HG03520 (cell line): ENCODE data around the gene TMEM37.
A peak's percentile ranks its signal among the peaks of the same experiment; 100 is the strongest.
"Not testable (repeated sequence)": the region's sequence is repeated elsewhere in the genome, so short reads cannot be mapped to it uniquely, and the experiment has no call there.

Experiments used
- ATAC-seq: cut with Tn5 transposase; IDR thresholded peaks from one replicate; pipeline ENCODE4 v1.9.1; 2021; ENCODE audit warnings: mild to moderate bottlenecking, moderate library complexity; ENCODE audit not compliant: unreplicated experiment

The TMEM37 gene

GRCh38 chr2:119431155-119431975 lies at the start of gene TMEM37:
Gene TMEM37 (plus strand): TSS chr2:119431854. CDS start chr2:119431904, 50 bp downstream.
- ATAC-seq: peak; percentile 51

- ATAC-seq: no peak
These were observed 48.1 kb upstream of the TMEM37 start for GRCh38 chr2:119383410-119384140.

DNA sequence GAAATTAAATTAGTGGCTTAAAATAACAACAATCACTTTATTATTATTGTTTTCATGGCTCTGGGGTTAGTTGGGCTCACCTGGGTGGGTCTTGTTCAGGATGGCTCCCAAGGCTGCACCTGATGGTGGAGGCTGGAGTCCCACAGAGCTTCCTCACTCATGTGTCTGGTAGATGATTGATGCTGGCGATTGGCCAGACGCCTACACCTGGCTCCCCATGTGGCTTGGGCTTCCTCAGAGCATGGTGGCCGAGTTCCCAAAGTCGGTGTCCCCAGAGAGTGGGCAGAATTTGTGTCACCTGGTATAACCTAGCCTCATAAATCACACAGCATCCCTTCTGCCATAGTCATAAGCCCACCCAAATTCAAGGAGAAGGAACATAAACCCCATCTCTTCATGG lies 46.7 kb upstream of the TMEM37 start:
- no peak for ATAC-seq

DNA sequence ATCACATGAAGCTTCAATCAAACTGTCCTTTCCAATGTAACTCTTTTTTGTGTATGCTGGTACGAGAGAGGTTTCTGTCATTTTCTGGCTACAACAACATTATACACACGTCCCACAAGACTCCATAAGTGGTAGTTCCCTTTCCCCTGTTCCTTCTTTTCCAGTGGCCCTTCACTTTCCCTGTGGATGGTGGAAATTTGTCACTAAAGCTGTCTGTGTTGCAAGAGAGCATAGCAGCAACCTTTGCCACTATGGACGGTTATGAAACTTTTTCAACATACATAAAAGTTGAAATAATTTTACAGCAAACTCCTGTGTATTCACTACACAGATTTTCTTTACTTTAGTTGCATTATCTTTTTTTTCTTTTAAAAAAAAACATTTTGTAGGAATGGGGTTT lies 46.2 kb upstream of the TMEM37 start:
- ATAC-seq: no peak

- peak; percentile 90 for ATAC-seq
These were observed 44.1 kb upstream of the TMEM37 start for GRCh38 chr2:119387381-119388129.

GRCh38 chr2:119389615-119390306 lies 41.9 kb upstream of the TMEM37 start:
- ATAC-seq: no peak

GRCh38 chr2:119393971-119394748 lies 37.5 kb upstream of the TMEM37 start:
- no peak for ATAC-seq

DNA sequence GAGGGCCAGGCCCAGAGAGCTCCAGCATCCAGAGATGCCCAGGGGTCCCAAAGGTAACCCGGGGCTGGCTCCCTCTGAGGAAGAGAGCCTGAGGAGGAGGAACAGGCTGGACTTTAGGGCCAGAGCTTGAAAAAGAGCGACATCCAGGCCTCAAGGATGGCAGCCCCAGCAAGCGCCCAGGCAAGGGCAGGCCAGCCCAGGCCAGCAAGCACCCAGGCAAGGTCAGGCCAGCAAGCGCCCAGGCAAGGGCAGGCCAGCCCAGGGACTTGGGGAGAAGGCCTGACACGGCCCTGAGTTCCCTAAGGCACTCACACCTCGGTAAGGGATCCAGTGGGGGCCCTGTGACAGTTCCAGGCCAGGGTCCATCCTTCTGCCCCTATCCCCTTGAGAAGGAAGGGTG lies 34.5 kb upstream of the TMEM37 start:
- ATAC-seq: no peak

DNA sequence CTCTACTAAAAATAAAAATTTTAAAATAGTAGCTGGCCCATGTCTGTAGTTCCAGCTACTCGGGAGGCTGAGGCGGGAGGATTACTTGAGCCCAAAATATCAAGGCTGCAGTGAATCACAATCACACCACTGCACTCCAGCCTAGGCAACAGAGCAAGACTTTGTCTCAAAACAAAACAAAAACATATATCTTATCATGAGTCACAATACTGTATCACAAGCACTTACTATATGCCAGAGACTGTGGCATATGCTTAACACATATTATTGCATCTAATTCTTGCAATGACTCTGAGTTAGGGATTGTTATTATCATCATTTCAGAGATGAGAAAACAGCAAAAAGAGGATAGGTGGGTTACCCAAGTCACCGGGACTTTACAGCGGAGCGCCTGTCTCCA lies 29.5 kb upstream of the TMEM37 start:
- no peak for ATAC-seq

DNA sequence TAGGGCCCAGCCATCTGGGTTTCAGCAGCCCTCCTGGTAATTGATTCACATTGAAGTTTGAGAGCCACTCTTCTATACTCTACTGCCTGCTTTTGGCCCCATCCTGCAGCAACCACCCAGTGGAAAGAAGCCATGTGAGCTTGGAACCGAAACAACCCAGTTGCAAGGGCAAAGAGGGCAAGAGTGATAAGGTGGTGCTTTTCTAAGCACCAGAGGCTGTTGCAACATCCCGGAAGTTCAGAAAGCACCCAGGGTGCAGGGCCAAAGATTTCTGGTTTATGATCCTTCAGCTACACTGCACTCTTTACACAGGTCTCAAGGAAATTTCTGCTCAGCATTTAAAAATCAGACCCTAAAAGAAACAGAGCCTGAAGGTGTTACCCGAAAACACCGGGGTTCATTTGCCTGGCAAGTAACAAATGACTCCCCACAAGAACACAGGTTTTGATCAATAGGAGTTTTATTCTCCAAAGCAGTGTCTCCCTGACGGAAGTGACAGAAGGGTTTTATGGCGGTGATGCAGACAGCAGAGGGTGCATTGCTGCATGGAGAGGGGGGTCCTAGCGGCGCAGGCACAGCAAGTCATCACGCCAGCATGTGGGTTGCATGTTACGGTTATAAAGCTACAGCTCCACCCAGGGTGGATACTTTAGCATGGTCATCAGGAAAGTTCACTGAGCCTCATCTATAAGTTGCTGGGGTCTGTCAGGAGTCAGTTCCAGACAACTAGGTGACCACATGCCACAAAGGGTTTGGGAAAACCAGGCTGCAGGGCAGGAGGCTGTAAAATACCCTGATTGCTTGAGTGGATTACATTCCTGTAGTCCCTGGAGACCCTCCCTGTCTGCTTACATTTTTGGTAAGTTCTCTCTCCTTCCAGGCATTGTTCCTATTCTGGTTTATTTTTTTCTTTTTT lies 28.8 kb upstream of the TMEM37 start:
- ATAC-seq: no peak

- ATAC-seq: not testable (repeated sequence)
These were observed 28.0 kb upstream of the TMEM37 start for GRCh38 chr2:119403618-119404017.

DNA sequence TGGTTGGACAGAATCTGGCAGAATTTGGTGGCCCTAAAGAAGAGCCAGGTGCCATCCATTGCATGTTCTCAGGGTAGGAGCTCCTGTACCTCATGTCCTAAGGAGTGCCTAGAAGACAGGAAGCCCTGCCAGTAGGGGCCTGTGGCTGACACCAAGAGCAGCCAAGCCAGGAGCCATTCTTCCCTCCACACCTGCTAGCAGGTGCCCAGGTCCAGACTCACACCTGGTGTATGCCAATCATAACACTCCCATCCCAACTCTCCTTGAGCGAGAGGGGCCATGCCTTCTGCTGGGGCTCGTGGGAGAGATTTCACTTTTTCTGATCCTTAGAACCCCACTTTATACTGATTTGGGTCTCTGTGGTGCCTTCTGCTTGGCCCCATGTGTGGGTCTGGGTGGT lies 26.5 kb upstream of the TMEM37 start:
- ATAC-seq: no peak

DNA sequence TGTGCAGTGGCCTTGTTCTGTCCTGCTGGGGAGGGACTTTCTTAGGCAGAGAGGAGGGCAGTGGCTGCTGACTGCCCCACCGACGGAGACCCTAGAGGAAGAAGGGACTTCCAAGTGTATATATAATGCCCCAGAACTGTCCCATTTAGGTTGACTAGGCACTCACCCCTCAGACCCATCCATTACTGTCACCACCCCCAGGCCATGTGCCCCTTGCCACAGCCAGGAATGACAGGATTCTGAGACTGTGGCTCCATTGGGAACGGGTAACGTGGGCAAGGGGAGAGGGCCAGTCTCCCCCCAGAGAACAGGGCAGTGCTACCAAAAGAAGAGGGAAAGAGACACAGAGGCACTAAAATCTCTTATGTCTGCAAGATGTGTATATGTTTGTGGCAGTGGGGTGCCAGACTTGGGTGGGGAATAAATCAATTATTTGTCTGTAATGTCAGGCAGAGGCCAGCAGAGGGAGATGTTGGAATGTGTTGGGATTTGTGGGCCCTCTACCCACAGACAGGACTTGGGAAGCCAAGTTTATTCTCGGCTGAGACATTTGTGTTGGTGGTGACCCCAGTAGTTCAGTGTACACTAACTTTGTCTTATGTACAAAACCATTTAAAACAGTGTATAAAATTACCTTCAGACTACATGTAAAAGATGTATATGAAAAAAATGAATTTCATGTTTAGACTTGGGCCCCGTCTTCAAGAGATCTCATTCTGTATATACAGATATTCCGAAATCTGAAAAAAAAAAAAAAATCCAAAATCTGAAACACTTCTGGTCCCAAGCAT lies 24.0 kb upstream of the TMEM37 start:
- ATAC-seq: peak; percentile 68

- ATAC-seq: no peak
These were observed 23.4 kb upstream of the TMEM37 start for GRCh38 chr2:119408221-119408619.

DNA sequence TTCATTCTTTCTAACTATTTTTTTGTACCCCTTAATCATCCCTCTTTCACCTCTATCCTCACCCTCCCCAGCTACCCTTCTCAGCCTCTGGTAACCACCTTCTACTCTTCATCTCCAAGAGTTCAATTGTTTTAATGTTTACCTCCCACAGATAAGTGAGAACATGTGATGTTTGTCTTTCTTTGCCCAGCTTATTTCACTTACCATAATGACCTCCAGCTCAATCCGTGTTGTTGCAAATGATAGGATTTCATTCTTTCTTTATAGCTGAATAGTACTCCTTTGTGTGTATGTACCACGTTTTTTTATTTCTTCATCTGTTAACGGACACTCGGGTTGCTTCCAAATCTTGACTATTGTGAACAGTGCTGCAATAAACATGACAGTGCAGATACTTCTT lies 22.1 kb upstream of the TMEM37 start:
- no peak for ATAC-seq

DNA sequence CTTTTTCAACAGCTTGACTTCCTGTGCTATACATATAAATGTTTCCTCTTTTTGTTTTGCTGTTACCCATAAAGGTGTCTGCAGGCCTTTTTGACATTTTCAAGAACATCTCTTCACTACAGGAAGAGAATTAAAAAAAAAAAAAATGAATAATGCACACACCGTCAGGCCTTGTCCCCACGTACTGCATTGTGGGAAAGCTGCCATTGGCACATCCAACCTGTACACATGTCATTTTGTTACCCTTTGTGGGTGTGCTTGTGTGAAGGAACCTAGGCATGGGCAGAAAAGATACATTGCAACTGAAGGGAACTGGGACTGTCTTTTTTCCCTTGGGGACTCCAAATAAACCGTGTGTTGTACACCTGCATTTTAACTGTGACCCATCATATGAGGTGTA lies 16.8 kb upstream of the TMEM37 start:
- no peak for ATAC-seq

DNA sequence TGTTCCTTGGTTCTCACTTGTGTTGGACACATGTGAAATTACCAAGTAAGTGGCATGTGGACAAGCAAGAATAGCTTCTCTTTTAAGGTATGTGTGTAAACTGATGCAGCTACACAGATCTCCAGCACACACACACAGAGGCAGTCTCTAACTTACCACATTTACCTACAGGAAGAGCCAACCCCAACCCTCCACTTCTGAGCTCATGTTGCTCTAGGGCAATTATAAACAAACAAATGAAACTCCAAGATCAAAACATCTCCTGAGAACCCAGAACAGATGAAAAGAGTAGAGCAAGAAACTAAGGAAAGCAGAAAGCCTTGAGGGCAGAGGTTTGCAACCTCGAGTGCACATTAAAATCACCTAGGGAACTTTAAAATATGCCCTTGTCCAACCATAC lies 16.0 kb upstream of the TMEM37 start:
- no peak for ATAC-seq

- no peak for ATAC-seq
These were observed 15.2 kb upstream of the TMEM37 start for GRCh38 chr2:119416299-119416923.
